A673 (cell line): ENCODE measurements around the gene NUCKS1. TPM values are rescaled to one million over a fixed set of nuclear protein-coding genes. Genes with fewer than 3 reads are reported as not detected.

Source experiments
- BruUV-seq: library from RNA; stranded (reverse); fragments of 400-500 nt; replicated peaks from 2 replicates; lab custom pipeline; 2021; lab: Mats Ljungman, UMichigan
- CTCF ChIA-PET: fragments of 300-600 bp; sonication (Branson Sonifier 250); formaldehyde crosslinking; loops from one replicate; lab custom pipeline; 2022; ENCODE audit warnings: antibody characterized with exemption; lab: Charles Lee
- POLR2A ChIA-PET: fragments of 300-600 bp; sonication (Branson Sonifier 250); formaldehyde crosslinking; loops from one replicate; lab custom pipeline; 2022; ENCODE audit warnings: antibody characterized with exemption; ENCODE audit not compliant: low non-redundant PET; lab: Charles Lee
- DNase-seq: peaks from one replicate; pipeline ENCODE4 v3.0.0-alpha.2; 2015; ENCODE audit warnings: low spot score
- H3K27ac ChIP-seq: fragments of 200-600 bp; sonication (generic); 2 replicates; pipeline ENCODE4 v1.5.1; 2016; ENCODE audit warnings: mixed run types, low read depth, mild to moderate bottlenecking, mixed read lengths, antibody characterized with exemption, low read length; ENCODE audit not compliant: poor library complexity, severe bottlenecking
- H3K27me3 ChIP-seq: fragments of 200-600 bp; sonication (generic); replicated peaks from 2 replicates; pipeline ENCODE4 v1.6.1; 2017; ENCODE audit warnings: mixed run types, low read depth, mild to moderate bottlenecking, mixed read lengths, antibody characterized with exemption, low read length; ENCODE audit not compliant: insufficient read depth, poor library complexity
- H3K36me3 ChIP-seq: fragments of 200-600 bp; sonication (generic); 2 replicates; pipeline ENCODE4 v1.6.1; 2016; ENCODE audit warnings: mixed run types, mild to moderate bottlenecking, mixed read lengths, antibody characterized with exemption, low read length; ENCODE audit not compliant: insufficient read depth, poor library complexity, severe bottlenecking
- H3K4me1 ChIP-seq: fragments of 200-600 bp; sonication (generic); 2 replicates; pipeline ENCODE4 v1.6.1; 2017; ENCODE audit warnings: mixed run types, mild to moderate bottlenecking, mixed read lengths, antibody characterized with exemption, low read length; ENCODE audit not compliant: insufficient read depth, poor library complexity, severe bottlenecking
- H3K4me3 ChIP-seq: fragments of 200-600 bp; sonication (generic); 2 replicates; pipeline ENCODE4 v1.5.1; 2016; ENCODE audit warnings: low read depth, mixed run types, mild to moderate bottlenecking, mixed read lengths, low read length; ENCODE audit not compliant: poor library complexity, severe bottlenecking
- H3K9me3 ChIP-seq: fragments of 200-600 bp; sonication (generic); 2 replicates; pipeline ENCODE4 v1.6.1; 2016; ENCODE audit warnings: mixed run types, low read depth, mild to moderate bottlenecking, mixed read lengths, antibody characterized with exemption, low read length; ENCODE audit not compliant: poor library complexity, severe bottlenecking
- EZH2 ChIP-seq: fragments of 200-600 bp; sonication (generic); IDR thresholded peaks from 2 replicates; pipeline ENCODE4 v1.6.1; 2017; ENCODE audit warnings: borderline replicate concordance, low read depth, mild to moderate bottlenecking, mixed read lengths, antibody characterized with exemption, low read length; ENCODE audit not compliant: poor library complexity, severe bottlenecking
- intact Hi-C: fragments of 100-400 bp; cut with micrococcal nuclease; formaldehyde crosslinking; loops from one replicate; pipeline ENCODE4 v1.10.0; 2022; ENCODE audit not compliant: unreplicated experiment
- total RNA-seq: library from RNA; stranded (reverse); gene quantifications from 2 replicates; pipeline ENCODE4 v1.2.3, GENCODE V29; 2021
- TF ChIP-seq, protein P1 (sequence below): fragments of 300-800, 200-600 bp; sonication (generic); conservative IDR thresholded peaks from 2 replicates; pipeline ENCODE4 v1.5.1; 2017; ENCODE audit warnings: low read depth, mild to moderate bottlenecking, antibody characterized with exemption, low read length, moderate library complexity, mixed read lengths

NUCKS1 gene
- total RNA-seq, 1 experiment from 2014 or later = 437 TPM

DNA sequence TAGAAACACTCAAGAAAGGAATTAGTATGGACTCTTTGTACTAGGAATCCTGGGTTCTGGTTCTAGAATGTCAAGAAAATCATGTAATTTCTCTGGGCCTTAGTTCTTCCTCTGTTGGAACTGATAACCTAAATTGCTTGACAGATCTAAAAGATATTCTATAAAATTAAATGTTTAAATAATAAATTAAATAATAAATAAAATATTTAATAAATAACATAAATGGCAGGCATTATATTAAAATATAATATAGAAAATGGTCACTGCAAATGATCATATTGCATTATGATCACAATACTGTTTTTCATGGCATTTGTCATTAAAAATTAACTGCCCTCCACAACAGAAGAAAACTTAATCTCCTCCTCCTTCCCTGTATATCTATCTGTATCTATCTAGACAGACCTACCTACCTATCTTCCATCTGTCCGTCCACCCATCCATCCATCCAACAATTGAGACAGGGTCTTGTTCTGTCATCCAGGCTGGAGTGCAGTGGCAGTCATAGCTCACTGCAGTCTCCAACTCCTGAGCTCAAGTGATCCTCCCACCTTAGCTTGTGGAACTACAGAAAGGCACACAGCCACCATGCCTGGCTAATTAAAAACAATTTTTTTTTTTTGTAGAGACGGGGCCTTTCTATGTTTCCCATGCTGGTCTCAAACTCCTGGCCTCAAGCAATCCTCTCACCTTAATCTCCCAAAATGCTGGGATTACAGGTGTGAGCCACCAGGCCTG, 16.4 kb downstream of the NUCKS1 start:
- no peaks in the 10 kb centered on the region for H3K9me3 ChIP-seq
- intact Hi-C loops = no loop called here
- no peak for DNase-seq
- no peaks in the 10 kb centered on the region for H3K4me1 ChIP-seq
- POLR2A ChIA-PET = no interaction called here
- no peak for TF ChIP-seq EZH2
- TF ChIP-seq, protein P1, sequence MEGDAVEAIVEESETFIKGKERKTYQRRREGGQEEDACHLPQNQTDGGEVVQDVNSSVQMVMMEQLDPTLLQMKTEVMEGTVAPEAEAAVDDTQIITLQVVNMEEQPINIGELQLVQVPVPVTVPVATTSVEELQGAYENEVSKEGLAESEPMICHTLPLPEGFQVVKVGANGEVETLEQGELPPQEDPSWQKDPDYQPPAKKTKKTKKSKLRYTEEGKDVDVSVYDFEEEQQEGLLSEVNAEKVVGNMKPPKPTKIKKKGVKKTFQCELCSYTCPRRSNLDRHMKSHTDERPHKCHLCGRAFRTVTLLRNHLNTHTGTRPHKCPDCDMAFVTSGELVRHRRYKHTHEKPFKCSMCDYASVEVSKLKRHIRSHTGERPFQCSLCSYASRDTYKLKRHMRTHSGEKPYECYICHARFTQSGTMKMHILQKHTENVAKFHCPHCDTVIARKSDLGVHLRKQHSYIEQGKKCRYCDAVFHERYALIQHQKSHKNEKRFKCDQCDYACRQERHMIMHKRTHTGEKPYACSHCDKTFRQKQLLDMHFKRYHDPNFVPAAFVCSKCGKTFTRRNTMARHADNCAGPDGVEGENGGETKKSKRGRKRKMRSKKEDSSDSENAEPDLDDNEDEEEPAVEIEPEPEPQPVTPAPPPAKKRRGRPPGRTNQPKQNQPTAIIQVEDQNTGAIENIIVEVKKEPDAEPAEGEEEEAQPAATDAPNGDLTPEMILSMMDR = no peak
- H3K27ac ChIP-seq = no peak overlapping the region
- CTCF ChIA-PET = no interaction called here
- BruUV-seq = no TSS peak
- peaks cover 69% of the 10 kb centered on the region for H3K36me3 ChIP-seq
- no peak overlapping the region for H3K4me3 ChIP-seq
- H3K27me3 ChIP-seq = no peaks in the 10 kb centered on the region

DNA sequence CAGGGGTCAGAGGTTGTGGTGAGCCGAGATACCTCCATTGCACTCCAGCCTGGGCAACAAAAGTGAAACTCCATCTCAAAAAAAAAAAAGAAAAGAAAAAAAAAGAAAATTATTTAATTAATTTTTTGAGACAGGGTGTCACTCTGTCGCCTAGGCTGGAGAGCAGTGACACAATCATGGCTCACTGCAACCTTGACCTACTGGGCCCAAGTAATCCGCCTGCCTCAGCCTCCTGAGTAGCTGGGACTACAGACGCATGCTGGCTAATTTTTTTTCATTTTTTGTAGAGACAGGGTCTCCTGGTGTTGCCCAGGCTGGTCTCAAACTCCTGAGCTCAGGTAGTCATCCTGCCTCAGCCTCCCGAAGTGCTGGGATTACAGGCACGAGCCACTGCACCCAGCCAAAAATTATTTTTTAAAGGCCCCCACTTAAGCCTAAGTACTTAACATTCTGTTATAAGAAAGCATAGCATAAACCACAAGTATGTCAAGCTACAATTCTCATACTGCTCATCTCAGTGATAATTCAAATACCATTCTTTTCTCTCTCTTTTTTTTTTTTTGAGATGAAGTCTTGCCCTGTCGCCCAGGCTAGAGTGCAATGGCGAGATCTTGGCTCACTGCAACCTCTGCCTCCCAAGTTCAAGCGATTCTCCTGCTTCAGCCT, 19.9 kb downstream of the NUCKS1 start:
- no TSS peak for BruUV-seq
- peaks cover 81% of the 10 kb centered on the region for H3K36me3 ChIP-seq
- no peaks in the 10 kb centered on the region for H3K4me1 ChIP-seq
- intact Hi-C loops = no loop called here
- no peak for DNase-seq
- no peaks in the 10 kb centered on the region for H3K9me3 ChIP-seq
- no peak overlapping the region for H3K4me3 ChIP-seq
- ChIA-PET CTCF (interaction anchor here (0.7 kb wide), 1 partner anchor 788 kb away, joined by 4 read pairs; no protein-coding TSS in a partner anchor), POLR2A (no interaction called here)
- H3K27ac ChIP-seq = no peak overlapping the region
- H3K27me3 ChIP-seq = no peaks in the 10 kb centered on the region
- TF ChIP-seq EZH2 = no peak
- TF ChIP-seq, protein P1 = no peak

DNA sequence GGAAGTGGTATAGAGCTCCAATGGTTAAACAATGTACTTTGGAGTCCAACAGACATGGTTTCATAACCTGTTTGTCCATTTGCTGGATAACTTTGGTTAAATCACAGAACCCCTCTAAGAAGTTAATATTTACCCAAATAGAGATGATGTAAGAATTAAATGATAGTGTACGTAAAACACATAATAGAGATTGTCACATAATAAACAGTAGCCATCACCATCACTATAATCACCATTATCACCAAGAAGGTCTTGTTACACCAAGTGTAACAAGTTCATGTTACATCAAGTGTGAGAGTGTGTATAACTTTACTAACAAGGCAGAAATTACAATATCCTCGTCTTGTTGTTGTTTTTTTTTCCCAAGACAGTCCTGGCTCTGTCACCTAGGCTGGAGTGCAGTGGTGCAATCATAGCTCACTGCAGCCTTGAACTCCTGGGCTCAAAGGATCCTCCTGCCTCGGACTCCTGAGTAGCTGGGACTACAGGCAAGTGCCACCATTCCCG, 23.3 kb downstream of the NUCKS1 start:
- Histone ChIP-seq H3K4me3 (no peak overlapping the region), H3K27me3 (no peaks in the 10 kb centered on the region), H3K9me3 (no peaks in the 10 kb centered on the region), H3K4me1 (no peaks in the 10 kb centered on the region), H3K36me3 (peaks cover 93% of the 10 kb centered on the region), H3K27ac (no peak overlapping the region)
- intact Hi-C loops = no loop called here
- BruUV-seq = no TSS peak
- POLR2A ChIA-PET = no interaction called here
- TF ChIP-seq, protein P1 = no peak
- TF ChIP-seq EZH2 = no peak
- no peak for DNase-seq
- CTCF ChIA-PET = no interaction called here
